SK-N-SH treated with all-trans-retinoic acid at 6 μM for 48 hours (cell line): Measurements from ENCODE around the gene BEGAIN.

Source experiments
- ISL1 ChIP-seq: fragments of 250-450 bp; sonication (Bioruptor Pico); IDR thresholded peaks from 2 replicates; pipeline ENCODE4 v2.1.2; 2022; ENCODE audit warnings: mild to moderate bottlenecking, moderate library complexity
- RARB ChIP-seq: fragments of 250-450 bp; sonication (Bioruptor Pico); IDR thresholded peaks from 2 replicates; pipeline ENCODE4 v1.8.0; 2021; ENCODE audit warnings: mild to moderate bottlenecking, moderate library complexity

- TF ChIP-seq RARB (CRISPR knock-in tag): no peak
- no peak for TF ChIP-seq ISL1 (CRISPR knock-in tag)
Measured at GRCh38 chr14:100601914-100602313, 14.7 kb upstream of the BEGAIN start.
